Natural killer cell (primary cell): ENCODE results near the gene PRR35. TPM values are rescaled to one million over a fixed set of nuclear protein-coding genes. Genes with fewer than 3 reads are reported as not detected.

Experiments
- ATAC-seq, 3 donors: fragments of 150-1000 bp in 2 of 3; fragments of 200-7000 bp in 1 of 3; cut with Tn5 transposase; 1 replicate in 1 of 3; 2 replicates in 2 of 3; pipeline ENCODE4 v1.10.0; 2021; ENCODE audit warnings: mild to moderate bottlenecking in 2 of 3, moderate library complexity in 2 of 3
- DNase-seq, 2 donors: peaks; one replicate each; pipeline versions ENCODE4 v3.0.0 to v3.0.0-alpha.2; 2013 to 2021; ENCODE audit warnings: mixed read lengths in 1 of 2
- H3K27ac ChIP-seq: one replicate; pipeline ENCODE4 v1.5.1; 2013; ENCODE audit warnings: mild to moderate bottlenecking, low read length
- H3K27me3 ChIP-seq: one replicate; pipeline ENCODE4 v1.6.1; 2013; ENCODE audit warnings: low read length; ENCODE audit not compliant: control insufficient read depth, insufficient read depth
- H3K36me3 ChIP-seq: one replicate; pipeline ENCODE4 v1.6.1; 2013; ENCODE audit warnings: low read length; ENCODE audit not compliant: control insufficient read depth, insufficient read depth
- H3K4me1 ChIP-seq: one replicate; pipeline ENCODE4 v1.6.1; 2013; ENCODE audit warnings: low read length; ENCODE audit not compliant: control insufficient read depth, insufficient read depth
- H3K4me3 ChIP-seq: one replicate; pipeline ENCODE4 v1.5.1; 2013; ENCODE audit warnings: low read length
- H3K9me3 ChIP-seq: one replicate; pipeline ENCODE4 v1.6.1; 2013; ENCODE audit warnings: low read length; ENCODE audit not compliant: control insufficient read depth, insufficient read depth
- H3K27ac Mint-ChIP-seq, 2 donors: one replicate each; pipeline ENCODE4 v1.8.0; 2022; ENCODE audit warnings: mild to moderate bottlenecking in 2 of 2, mixed read lengths in 2 of 2, moderate library complexity in 1 of 2
- H3K27me3 Mint-ChIP-seq, 2 donors: one replicate each; pipeline ENCODE4 v1.8.0; 2022; ENCODE audit warnings: low read depth in 2 of 2, mixed read lengths in 2 of 2
- H3K36me3 Mint-ChIP-seq: one replicate; pipeline ENCODE4 v1.8.0; 2022; ENCODE audit warnings: mixed read lengths
- H3K4me1 Mint-ChIP-seq, 2 donors: one replicate each; pipeline ENCODE4 v1.8.0; 2022; ENCODE audit warnings: mixed read lengths in 2 of 2
- H3K4me3 Mint-ChIP-seq: one replicate; pipeline ENCODE4 v1.8.0; 2022; ENCODE audit warnings: mild to moderate bottlenecking, moderate library complexity, mixed read lengths
- H3K9me3 Mint-ChIP-seq, 2 donors: one replicate each; pipeline ENCODE4 v1.8.0; 2022; ENCODE audit warnings: mixed read lengths in 2 of 2
- WGBS: methylation state at CpG from one replicate; pipeline ENCODE4 v1.1.7; 2013; ENCODE audit warnings: missing lambda C conversion rate; ENCODE audit not compliant: insufficient coverage; 5-methylcytosine and 5-hydroxymethylcytosine counted together
- intact Hi-C: fragments of 100-400 bp; cut with micrococcal nuclease; formaldehyde crosslinking; loops from one replicate; pipeline ENCODE4 v1.14.2; 2022
- total RNA-seq, 4 donors: library from RNA; stranded (reverse); fragments of 120-200 nt in 1 of 4; gene quantifications; one replicate each; pipeline versions ENCODE4 v1.2.3 to v1.2.4, GENCODE V29; 2013 to 2022
- TF ChIP-seq, protein P1 (sequence below): fragments of 200-600 bp; IDR thresholded peaks from one replicate; pipeline ENCODE4 v1.8.0; 2022; ENCODE audit warnings: antibody characterized with exemption

The PRR35 gene
- total RNA-seq: under 1 TPM in 1 of 3 donors, not detected in 2; 0.20 TPM
- total RNA-seq (2013): not detected

DNA sequence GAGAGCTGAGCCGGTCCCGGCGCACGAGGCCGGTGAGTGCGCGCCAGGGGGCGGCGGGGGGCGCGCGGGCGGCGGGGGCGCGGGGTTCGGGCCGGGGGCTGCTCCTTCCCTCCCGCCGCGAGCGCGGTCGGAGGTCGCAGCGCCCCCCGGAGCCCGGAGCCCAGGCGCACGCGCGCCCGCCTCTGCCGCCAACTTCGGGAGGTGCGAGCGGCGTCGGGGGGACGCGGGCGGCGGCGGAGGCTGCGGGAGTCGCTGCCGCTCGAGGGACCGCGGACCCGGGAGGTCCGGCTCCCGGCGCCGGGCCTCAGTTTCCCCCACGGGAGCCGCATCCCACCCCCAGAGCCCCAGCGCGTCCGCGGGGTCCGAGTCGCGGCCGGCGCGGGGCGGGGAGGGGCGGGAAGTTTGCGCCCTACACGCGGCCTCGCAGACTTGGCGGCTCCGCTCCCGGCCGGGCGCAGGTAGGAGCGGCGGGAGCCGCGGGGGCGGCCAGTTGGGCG lies at the start of gene PRR35:
TSS of gene PRR35 (plus strand) at position 191 of the 497 bp plus-strand sequence. CDS start 2,901 bp downstream, outside the sequence.
- TF ChIP-seq, protein P1, sequence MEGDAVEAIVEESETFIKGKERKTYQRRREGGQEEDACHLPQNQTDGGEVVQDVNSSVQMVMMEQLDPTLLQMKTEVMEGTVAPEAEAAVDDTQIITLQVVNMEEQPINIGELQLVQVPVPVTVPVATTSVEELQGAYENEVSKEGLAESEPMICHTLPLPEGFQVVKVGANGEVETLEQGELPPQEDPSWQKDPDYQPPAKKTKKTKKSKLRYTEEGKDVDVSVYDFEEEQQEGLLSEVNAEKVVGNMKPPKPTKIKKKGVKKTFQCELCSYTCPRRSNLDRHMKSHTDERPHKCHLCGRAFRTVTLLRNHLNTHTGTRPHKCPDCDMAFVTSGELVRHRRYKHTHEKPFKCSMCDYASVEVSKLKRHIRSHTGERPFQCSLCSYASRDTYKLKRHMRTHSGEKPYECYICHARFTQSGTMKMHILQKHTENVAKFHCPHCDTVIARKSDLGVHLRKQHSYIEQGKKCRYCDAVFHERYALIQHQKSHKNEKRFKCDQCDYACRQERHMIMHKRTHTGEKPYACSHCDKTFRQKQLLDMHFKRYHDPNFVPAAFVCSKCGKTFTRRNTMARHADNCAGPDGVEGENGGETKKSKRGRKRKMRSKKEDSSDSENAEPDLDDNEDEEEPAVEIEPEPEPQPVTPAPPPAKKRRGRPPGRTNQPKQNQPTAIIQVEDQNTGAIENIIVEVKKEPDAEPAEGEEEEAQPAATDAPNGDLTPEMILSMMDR: no peak
- Mint-ChIP-seq H3K27me3 (peaks cover 0 to 4% of the 10 kb centered on the region in 2 donors), H3K27ac (no peak within 1 kb of the TSS), H3K4me3 (peak within 1 kb of the TSS; percentile 40), H3K36me3 (no peaks in the 10 kb centered on the region), H3K9me3 (no peaks in the 10 kb centered on the region), H3K4me1 (no peaks in the 10 kb centered on the region)
- Histone ChIP-seq H3K36me3 (no peaks in the 10 kb centered on the region), H3K27ac (no peak within 1 kb of the TSS), H3K4me3 (no peak within 1 kb of the TSS), H3K27me3 (peaks cover 10% of the 10 kb centered on the region), H3K4me1 (no peaks in the 10 kb centered on the region), H3K9me3 (no peaks in the 10 kb centered on the region)
- ATAC-seq: peak in 1 of 3 donors; percentile 29
- DNase-seq: no peak
- 3% methylated on average over 84 of the region's 84 CpGs for WGBS
- intact Hi-C loops: no loop called here

DNA sequence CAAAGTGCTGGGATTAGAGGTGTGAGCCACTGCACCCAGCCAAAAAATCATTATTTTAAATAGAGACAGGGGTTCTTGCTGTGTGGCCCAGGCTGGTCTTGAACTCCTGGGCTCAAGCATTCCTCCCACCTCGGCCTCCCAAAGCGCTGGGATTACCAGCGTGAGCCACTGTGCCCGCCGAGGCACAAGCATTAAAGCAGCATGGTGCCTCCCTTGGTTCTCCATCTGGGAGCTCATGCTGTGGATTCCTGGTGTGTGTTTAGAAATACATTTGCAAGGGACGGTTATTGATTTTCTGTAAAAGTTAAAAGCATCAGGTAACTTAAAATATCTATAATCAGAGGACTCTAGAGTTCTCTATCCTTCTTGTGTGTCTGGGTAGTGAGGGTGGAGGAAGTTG lies 47.4 kb upstream of the PRR35 start:
- ATAC-seq (no peak), DNase-seq (no peak)
- H3K27me3 Mint-ChIP-seq: no peaks in the 10 kb centered on the region
- H3K9me3 ChIP-seq: no peaks in the 10 kb centered on the region
- peaks cover 7% of the 10 kb centered on the region for H3K36me3 ChIP-seq
- H3K27me3 ChIP-seq: no peaks in the 10 kb centered on the region
- H3K4me1 ChIP-seq: peaks cover 3% of the 10 kb centered on the region
- H3K9me3 Mint-ChIP-seq: no peaks in the 10 kb centered on the region
- H3K27ac Mint-ChIP-seq: no peak overlapping the region
- no peak overlapping the region for H3K27ac ChIP-seq
- no peak overlapping the region for H3K4me3 ChIP-seq
- intact Hi-C loops: no loop called here
- TF ChIP-seq, protein P1: no peak
- WGBS: 95% methylated on average over 6 of the region's 6 CpGs
- H3K4me1 Mint-ChIP-seq: peaks cover 0 to 5% of the 10 kb centered on the region in 2 donors
- no peak overlapping the region for H3K4me3 Mint-ChIP-seq
- no peaks in the 10 kb centered on the region for H3K36me3 Mint-ChIP-seq

DNA sequence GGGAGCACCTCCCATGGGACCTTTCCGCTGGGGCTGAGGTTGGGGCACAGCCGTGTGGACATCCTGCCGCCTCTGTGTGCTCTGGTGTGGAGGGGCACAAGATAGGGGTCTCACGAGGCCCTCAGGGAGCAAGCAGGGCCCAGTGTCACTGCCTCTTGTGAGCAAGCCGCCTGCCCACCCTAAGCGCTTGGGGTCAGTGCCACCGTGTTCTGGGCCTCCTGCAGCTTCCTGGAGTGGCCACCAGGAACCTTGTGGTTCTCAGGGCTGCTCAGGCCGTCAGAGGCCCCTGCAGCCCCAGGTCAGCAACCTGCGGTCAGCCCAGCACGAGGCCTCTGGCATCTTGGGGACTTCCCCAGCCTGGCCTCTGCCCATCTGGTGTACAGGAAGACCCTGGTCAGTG lies 46.2 kb upstream of the PRR35 start:
- H3K4me3 ChIP-seq: no peak overlapping the region
- no peak overlapping the region for H3K27ac Mint-ChIP-seq
- no peaks in the 10 kb centered on the region for H3K9me3 ChIP-seq
- DNase-seq (no peak), ATAC-seq (no peak)
- peaks cover 3% of the 10 kb centered on the region for H3K4me1 ChIP-seq
- TF ChIP-seq, protein P1: no peak
- peaks cover 0 to 5% of the 10 kb centered on the region in 2 donors for H3K4me1 Mint-ChIP-seq
- H3K36me3 Mint-ChIP-seq: no peaks in the 10 kb centered on the region
- no peaks in the 10 kb centered on the region for H3K27me3 ChIP-seq
- WGBS: 90% methylated on average over 10 of the region's 10 CpGs
- H3K9me3 Mint-ChIP-seq: no peaks in the 10 kb centered on the region
- no peaks in the 10 kb centered on the region for H3K27me3 Mint-ChIP-seq
- no peak overlapping the region for H3K27ac ChIP-seq
- H3K4me3 Mint-ChIP-seq: no peak overlapping the region
- intact Hi-C loops: no loop called here
- peaks cover 7% of the 10 kb centered on the region for H3K36me3 ChIP-seq
